ENCODE results near the gene PRKCE. TPM values are rescaled to one million over a fixed set of nuclear protein-coding genes. Genes with fewer than 3 reads are reported as not detected.

Gene PRKCE
- total RNA-seq, 1 donor from 2014 or later = 18.4 TPM

GRCh38 chr2:45707661-45708060 is 56.2 kb downstream of the PRKCE start:
- no peaks in the 10 kb centered on the region for H3K27me3 Mint-ChIP-seq (ENCODE audit: low read depth)
- peaks cover 7% of the 10 kb centered on the region for H3K9me3 Mint-ChIP-seq
- peaks cover 17% of the 10 kb centered on the region for H3K4me1 Mint-ChIP-seq
- peaks cover 9% of the 10 kb centered on the region for H3K36me3 Mint-ChIP-seq
- H3K4me3 Mint-ChIP-seq = no peak overlapping the region
- H3K27ac Mint-ChIP-seq = no peak overlapping the region
- no peak for DNase-seq (ENCODE audit: low spot score in 2 of 2, unreplicated experiment in 2 of 2)
- no peak for TF ChIP-seq CTCF (IDR thresholded peaks at IDR 0.05; ENCODE audit: unreplicated experiment)

GRCh38 chr2:45708501-45708900 is 57.0 kb downstream of the PRKCE start:
- Mint-ChIP-seq H3K9me3 (peaks cover 7% of the 10 kb centered on the region), H3K4me3 (no peak overlapping the region), H3K4me1 (peaks cover 26% of the 10 kb centered on the region), H3K27me3 (ENCODE audit: low read depth) (no peaks in the 10 kb centered on the region), H3K27ac (no peak overlapping the region), H3K36me3 (peaks cover 9% of the 10 kb centered on the region)
- TF ChIP-seq CTCF (IDR thresholded peaks at IDR 0.05; ENCODE audit: unreplicated experiment) = no peak
- no peak for DNase-seq (ENCODE audit: low spot score in 2 of 2, unreplicated experiment in 2 of 2)

GRCh38 chr2:45709137-45709536 is 57.7 kb downstream of the PRKCE start:
- Mint-ChIP-seq H3K27ac (no peak overlapping the region), H3K36me3 (peaks cover 9% of the 10 kb centered on the region), H3K4me1 (peaks cover 26% of the 10 kb centered on the region), H3K9me3 (peaks cover 7% of the 10 kb centered on the region), H3K27me3 (ENCODE audit: low read depth) (no peaks in the 10 kb centered on the region), H3K4me3 (no peak overlapping the region)
- no peak for DNase-seq (ENCODE audit: low spot score in 2 of 2, unreplicated experiment in 2 of 2)
- no peak for TF ChIP-seq CTCF (IDR thresholded peaks at IDR 0.05; ENCODE audit: unreplicated experiment)

- Mint-ChIP-seq H3K27ac (no peak overlapping the region), H3K4me1 (peaks cover 25% of the 10 kb centered on the region)
- no peak for TF ChIP-seq CTCF (IDR thresholded peaks at IDR 0.05; ENCODE audit: unreplicated experiment)
Measured at GRCh38 chr2:45710468-45710867, 59.0 kb downstream of the PRKCE start.

GRCh38 chr2:45711224-45711623 is 59.7 kb downstream of the PRKCE start:
- H3K4me1 Mint-ChIP-seq = peaks cover 18% of the 10 kb centered on the region
- no peak for TF ChIP-seq CTCF (IDR thresholded peaks at IDR 0.05; ENCODE audit: unreplicated experiment)
- no peak for DNase-seq (ENCODE audit: low spot score in 2 of 2, unreplicated experiment in 2 of 2)
- peaks cover 9% of the 10 kb centered on the region for H3K36me3 Mint-ChIP-seq
- no peak overlapping the region for H3K4me3 Mint-ChIP-seq
- H3K9me3 Mint-ChIP-seq = peaks cover 7% of the 10 kb centered on the region
- H3K27ac Mint-ChIP-seq = no peak overlapping the region
- H3K27me3 Mint-ChIP-seq (ENCODE audit: low read depth) = no peaks in the 10 kb centered on the region

More at GRCh38 chr2:45710468-45710867, 59.0 kb downstream of the PRKCE start:
- DNase-seq (ENCODE audit: low spot score in 2 of 2, unreplicated experiment in 2 of 2) = no peak
- no peak overlapping the region for H3K4me3 Mint-ChIP-seq
- H3K36me3 Mint-ChIP-seq = peaks cover 9% of the 10 kb centered on the region
- H3K9me3 Mint-ChIP-seq = peaks cover 7% of the 10 kb centered on the region
- no peaks in the 10 kb centered on the region for H3K27me3 Mint-ChIP-seq (ENCODE audit: low read depth)

- no peak for DNase-seq (ENCODE audit: low spot score in 2 of 2, unreplicated experiment in 2 of 2)
- no peak for TF ChIP-seq CTCF (IDR thresholded peaks at IDR 0.05; ENCODE audit: unreplicated experiment)
- peaks cover 7% of the 10 kb centered on the region for H3K9me3 Mint-ChIP-seq
Measured at GRCh38 chr2:45712570-45712969, 61.1 kb downstream of the PRKCE start.

More at GRCh38 chr2:45712570-45712969, 61.1 kb downstream of the PRKCE start:
- Mint-ChIP-seq H3K27ac (no peak overlapping the region), H3K36me3 (peaks cover 9% of the 10 kb centered on the region), H3K4me1 (peaks cover 14% of the 10 kb centered on the region), H3K4me3 (no peak overlapping the region), H3K27me3 (ENCODE audit: low read depth) (no peaks in the 10 kb centered on the region)

Measured in mesothelial cell of epicardium (in vitro differentiated cells).